OCI-LY1 (cell line): ENCODE results near the gene RPL11.
A peak's percentile ranks its signal among the peaks of the same experiment; 100 is the strongest.

Experiments used
- H2AFZ ChIP-seq: fragments of 200-600 bp; sonication (generic), shearing (Covaris generic); 2 replicates; pipeline ENCODE4 v1.6.0; 2014; ENCODE audit warnings: antibody characterized with exemption, mild to moderate bottlenecking, low read length
- H3F3A ChIP-seq: fragments of 200-600 bp; sonication (generic), shearing (Covaris generic); 2 replicates; pipeline ENCODE4 v1.6.0; 2014; ENCODE audit warnings: mild to moderate bottlenecking, antibody characterized with exemption, low read length, moderate library complexity; ENCODE audit not compliant: insufficient read depth
- H3K27ac ChIP-seq: fragments of 200-600 bp; sonication (generic); 2 replicates; pipeline ENCODE4 v1.5.1; 2014; ENCODE audit warnings: low read length, mixed run types, mild to moderate bottlenecking, low read depth; ENCODE audit not compliant: poor library complexity, severe bottlenecking
- H3K27me3 ChIP-seq: fragments of 200-600 bp; sonication (generic); 2 replicates; pipeline ENCODE4 v1.6.0; 2014; ENCODE audit warnings: antibody characterized with exemption, mild to moderate bottlenecking, low read length, moderate library complexity; ENCODE audit not compliant: insufficient read depth
- H3K36me3 ChIP-seq: fragments of 200-600 bp; sonication (generic); 2 replicates; pipeline ENCODE4 v1.6.1; 2014; ENCODE audit warnings: mild to moderate bottlenecking, antibody characterized with exemption, low read length, moderate library complexity, mixed read lengths; ENCODE audit not compliant: insufficient read depth
- H3K4me1 ChIP-seq: fragments of 200-600 bp; sonication (generic); 2 replicates; pipeline ENCODE4 v1.5.1; 2014; ENCODE audit warnings: mild to moderate bottlenecking, low read length, moderate library complexity; ENCODE audit not compliant: insufficient read depth, severe bottlenecking
- H3K4me2 ChIP-seq: fragments of 200-600 bp; sonication (generic), shearing (Covaris generic); 2 replicates; pipeline ENCODE4 v1.6.1; 2014; ENCODE audit warnings: low read length
- H3K4me3 ChIP-seq: fragments of 200-600 bp; sonication (generic); 2 replicates; pipeline ENCODE4 v1.5.1; 2014; ENCODE audit warnings: low read length, low read depth, mild to moderate bottlenecking, mixed read lengths; ENCODE audit not compliant: poor library complexity, severe bottlenecking
- H3K79me2 ChIP-seq: fragments of 200-600 bp; shearing (Covaris generic); 2 replicates; pipeline ENCODE4 v1.6.1; 2016; ENCODE audit warnings: mixed run types, low read length, mixed read lengths; ENCODE audit not compliant: insufficient read depth
- H3K9ac ChIP-seq: fragments of 200-600 bp; sonication (generic), shearing (Covaris generic); 2 replicates; pipeline ENCODE4 v1.6.1; 2014; ENCODE audit warnings: mild to moderate bottlenecking, low read length, mixed read lengths
- H3K9me2 ChIP-seq: fragments of 200-600 bp; sonication (generic), shearing (Covaris generic); 2 replicates; pipeline ENCODE4 v1.6.1; 2014; ENCODE audit warnings: low read depth, mild to moderate bottlenecking, low read length, mixed read lengths
- H3K9me3 ChIP-seq: fragments of 200-600 bp; shearing (Covaris generic); 2 replicates; pipeline ENCODE4 v1.6.1; 2014; ENCODE audit warnings: low read length, mixed read lengths
- H4K20me1 ChIP-seq: fragments of 200-600 bp; sonication (generic), shearing (Covaris generic); 2 replicates; pipeline ENCODE4 v1.6.0; 2016; ENCODE audit warnings: mild to moderate bottlenecking, low read length; ENCODE audit not compliant: insufficient read depth
- EZH2 ChIP-seq: fragments of 200-600 bp; sonication (generic), shearing (Covaris generic); IDR thresholded peaks from 2 replicates; pipeline ENCODE4 v1.8.0; 2017; ENCODE audit warnings: borderline replicate concordance, mixed run types, mild to moderate bottlenecking, antibody characterized with exemption, low read length, moderate library complexity, mixed read lengths
- TF ChIP-seq, protein P1 (sequence below): fragments of 200-600 bp; sonication (generic), shearing (Covaris generic); IDR thresholded peaks from 2 replicates; pipeline ENCODE4 v1.5.1; 2017; ENCODE audit warnings: mild to moderate bottlenecking, antibody characterized with exemption, low read length, moderate library complexity, mixed read lengths

Gene RPL11

GRCh38 chr1:23651069-23651808, 40.4 kb upstream of the RPL11 start:
- H3K9me2 ChIP-seq: no peaks in the 10 kb centered on the region
- no peaks in the 10 kb centered on the region for H3K9me3 ChIP-seq
- H3F3A ChIP-seq: no peaks in the 10 kb centered on the region
- peaks cover 10% of the 10 kb centered on the region for H3K4me1 ChIP-seq
- no peaks in the 10 kb centered on the region; the same call in 1 of the 2 replicates for H3K36me3 ChIP-seq
- no peak for TF ChIP-seq EZH2
- TF ChIP-seq, protein P1, sequence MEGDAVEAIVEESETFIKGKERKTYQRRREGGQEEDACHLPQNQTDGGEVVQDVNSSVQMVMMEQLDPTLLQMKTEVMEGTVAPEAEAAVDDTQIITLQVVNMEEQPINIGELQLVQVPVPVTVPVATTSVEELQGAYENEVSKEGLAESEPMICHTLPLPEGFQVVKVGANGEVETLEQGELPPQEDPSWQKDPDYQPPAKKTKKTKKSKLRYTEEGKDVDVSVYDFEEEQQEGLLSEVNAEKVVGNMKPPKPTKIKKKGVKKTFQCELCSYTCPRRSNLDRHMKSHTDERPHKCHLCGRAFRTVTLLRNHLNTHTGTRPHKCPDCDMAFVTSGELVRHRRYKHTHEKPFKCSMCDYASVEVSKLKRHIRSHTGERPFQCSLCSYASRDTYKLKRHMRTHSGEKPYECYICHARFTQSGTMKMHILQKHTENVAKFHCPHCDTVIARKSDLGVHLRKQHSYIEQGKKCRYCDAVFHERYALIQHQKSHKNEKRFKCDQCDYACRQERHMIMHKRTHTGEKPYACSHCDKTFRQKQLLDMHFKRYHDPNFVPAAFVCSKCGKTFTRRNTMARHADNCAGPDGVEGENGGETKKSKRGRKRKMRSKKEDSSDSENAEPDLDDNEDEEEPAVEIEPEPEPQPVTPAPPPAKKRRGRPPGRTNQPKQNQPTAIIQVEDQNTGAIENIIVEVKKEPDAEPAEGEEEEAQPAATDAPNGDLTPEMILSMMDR: no peak
- no peak overlapping the region for H3K27ac ChIP-seq
- H3K27me3 ChIP-seq: 0 out of 2 replicates have a peak, but pooled peaks cover 3% of the 10 kb centered on the region
- H3K4me2 ChIP-seq: no peak overlapping the region
- H3K4me3 ChIP-seq: no peak overlapping the region
- H2AFZ ChIP-seq: no peak overlapping the region
- H4K20me1 ChIP-seq: no peaks in the 10 kb centered on the region
- H3K79me2 ChIP-seq: no peaks in the 10 kb centered on the region
- no peak overlapping the region for H3K9ac ChIP-seq

- Histone ChIP-seq H3K9ac (no peak overlapping the region), H3F3A (no peaks in the 10 kb centered on the region), H3K9me2 (no peaks in the 10 kb centered on the region), H3K36me3 (no peaks in the 10 kb centered on the region), H3K27ac (no peak overlapping the region), H3K4me2 (no peak overlapping the region), H3K4me1 (no peaks in the 10 kb centered on the region), H3K27me3 (no peaks in the 10 kb centered on the region), H3K79me2 (no peaks in the 10 kb centered on the region), H3K4me3 (no peak overlapping the region), H3K9me3 (no peaks in the 10 kb centered on the region), H4K20me1 (no peaks in the 10 kb centered on the region), H2AFZ (no peak overlapping the region)
- TF ChIP-seq EZH2: no peak
- TF ChIP-seq, protein P1: peak; percentile 87
Measured at GRCh38 chr1:23657659-23658275, 33.8 kb upstream of the RPL11 start.

- Histone ChIP-seq H4K20me1 (no peaks in the 10 kb centered on the region), H3K27ac (no peak overlapping the region), H3K4me1 (peaks cover 8% of the 10 kb centered on the region), H3K9ac (no peak overlapping the region), H3K9me3 (no peaks in the 10 kb centered on the region), H2AFZ (no peak overlapping the region), H3K4me3 (no peak overlapping the region), H3K9me2 (no peaks in the 10 kb centered on the region), H3K27me3 (no peaks in the 10 kb centered on the region), H3K4me2 (no peak overlapping the region), H3K79me2 (no peaks in the 10 kb centered on the region), H3K36me3 (no peaks in the 10 kb centered on the region), H3F3A (no peaks in the 10 kb centered on the region)
- TF ChIP-seq, protein P1: no peak
- no peak for TF ChIP-seq EZH2
Measured at GRCh38 chr1:23660671-23661070, 30.9 kb upstream of the RPL11 start.
